ENCODE data around the gene COA1.
A peak's percentile ranks its signal among the peaks of the same experiment; 100 is the strongest.
"Not testable (repeated sequence)": the region's sequence is repeated elsewhere in the genome, so short reads cannot be mapped to it uniquely, and the experiment has no call there.

Gene COA1

DNA sequence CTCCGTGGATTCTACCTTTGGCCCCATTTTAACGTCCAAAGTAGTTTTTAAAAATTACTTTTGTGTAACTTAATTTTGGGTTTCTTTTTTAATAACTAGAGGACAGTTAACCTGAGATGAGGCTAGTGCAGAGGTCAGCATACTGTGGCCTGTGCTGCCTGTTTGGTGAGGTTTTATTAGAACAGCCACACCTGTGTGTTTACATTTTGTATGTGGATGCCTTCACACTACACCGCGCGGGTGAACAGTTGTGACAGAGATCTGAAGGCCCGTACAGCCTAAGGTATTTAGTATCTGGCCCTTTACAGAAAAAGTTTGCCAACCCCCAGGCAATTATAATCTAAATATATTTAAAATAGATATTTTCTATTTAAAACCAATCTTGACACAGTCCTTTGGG, 99.5 kb downstream of the COA1 start:
- no peak overlapping the region for H3K4me3 ChIP-seq (ENCODE audit: low read depth, low read length)
- H3K9me3 ChIP-seq (ENCODE audit: control insufficient read depth, insufficient read depth, low read length): no peaks in the 10 kb centered on the region
- no peak overlapping the region for H3K9ac ChIP-seq (ENCODE audit: low read depth, low read length)
- H3K27me3 ChIP-seq (ENCODE audit: control insufficient read depth, insufficient read depth, low read length): no peaks in the 10 kb centered on the region
- H3K36me3 ChIP-seq (ENCODE audit: control insufficient read depth, insufficient read depth, low read length): peaks cover 9% of the 10 kb centered on the region
- no peaks in the 10 kb centered on the region for H3K4me1 ChIP-seq (ENCODE audit: control insufficient read depth, insufficient read depth, low read length)

DNA sequence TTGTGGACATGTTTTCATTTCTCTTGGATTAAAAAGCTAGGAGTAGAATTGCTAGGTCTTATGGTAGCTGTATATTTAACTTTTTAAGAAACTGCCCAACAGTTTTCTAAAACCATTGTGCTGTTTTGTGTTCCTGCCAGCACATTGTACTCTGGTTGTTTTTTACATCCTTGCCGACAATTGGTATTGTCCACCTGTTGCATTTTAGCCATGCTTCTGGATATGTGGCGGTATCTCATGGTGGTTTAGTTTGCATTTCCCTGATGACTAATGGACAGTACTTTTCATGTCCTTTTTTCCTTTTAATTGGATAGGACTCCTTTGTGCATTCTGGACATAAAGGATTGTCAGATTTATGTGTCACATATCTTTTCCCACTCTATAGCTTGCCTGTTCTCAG, 100.9 kb downstream of the COA1 start:
- H3K4me3 ChIP-seq (ENCODE audit: low read depth, low read length): no peak overlapping the region
- H3K36me3 ChIP-seq (ENCODE audit: control insufficient read depth, insufficient read depth, low read length): peaks cover 9% of the 10 kb centered on the region
- no peaks in the 10 kb centered on the region for H3K9me3 ChIP-seq (ENCODE audit: control insufficient read depth, insufficient read depth, low read length)
- no peak overlapping the region for H3K9ac ChIP-seq (ENCODE audit: low read depth, low read length)
- H3K4me1 ChIP-seq (ENCODE audit: control insufficient read depth, insufficient read depth, low read length): no peaks in the 10 kb centered on the region
- no peaks in the 10 kb centered on the region for H3K27me3 ChIP-seq (ENCODE audit: control insufficient read depth, insufficient read depth, low read length)

DNA sequence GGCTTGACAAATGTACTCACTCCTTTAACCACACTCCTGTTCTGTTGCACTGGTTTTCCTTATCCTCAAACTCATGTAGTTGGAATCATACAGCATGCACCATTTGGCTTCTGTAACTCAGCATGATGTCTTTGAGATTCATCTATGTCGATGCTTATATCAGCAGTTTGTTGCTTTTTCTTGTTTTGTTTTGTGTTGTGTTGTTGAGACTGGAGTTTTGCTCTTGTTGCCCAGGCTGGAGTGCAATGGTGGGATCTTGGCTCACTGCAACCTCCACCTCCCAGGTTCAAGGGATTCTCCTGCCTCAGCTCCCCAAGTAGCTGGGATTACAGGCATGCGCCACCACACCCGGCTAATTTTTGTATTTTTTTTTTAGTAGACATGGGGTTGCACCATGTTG, 101.5 kb downstream of the COA1 start:
- not testable (repeated sequence) for H3K9me3 ChIP-seq (ENCODE audit: control insufficient read depth, insufficient read depth, low read length); H3K9ac ChIP-seq (ENCODE audit: low read depth, low read length); H3K36me3 ChIP-seq (ENCODE audit: control insufficient read depth, insufficient read depth, low read length); H3K4me1 ChIP-seq (ENCODE audit: control insufficient read depth, insufficient read depth, low read length); H3K4me3 ChIP-seq (ENCODE audit: low read depth, low read length); H3K27me3 ChIP-seq (ENCODE audit: control insufficient read depth, insufficient read depth, low read length)

DNA sequence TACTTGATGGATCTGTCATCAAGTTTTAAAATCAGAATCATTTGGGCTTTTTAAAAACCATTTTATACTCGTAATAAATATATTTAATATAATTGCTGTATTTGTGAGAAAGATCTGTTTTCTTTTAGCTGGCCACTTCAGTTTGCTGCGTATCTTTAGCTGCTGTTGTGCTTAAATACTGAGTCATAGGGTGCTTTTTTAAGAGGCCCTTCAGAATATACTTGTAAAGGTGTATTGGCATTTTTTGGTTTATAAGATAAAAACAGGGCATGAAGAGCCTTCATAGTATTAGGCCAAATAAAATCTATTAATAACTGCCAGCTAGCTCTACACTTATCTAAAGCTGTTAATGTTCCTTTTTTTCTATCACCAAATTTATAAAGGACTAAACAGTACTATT, 102.6 kb downstream of the COA1 start:
- Histone ChIP-seq H3K9ac (ENCODE audit: low read depth, low read length) (no peak overlapping the region), H3K4me1 (ENCODE audit: control insufficient read depth, insufficient read depth, low read length) (no peaks in the 10 kb centered on the region), H3K36me3 (ENCODE audit: control insufficient read depth, insufficient read depth, low read length) (peaks cover 2% of the 10 kb centered on the region), H3K4me3 (ENCODE audit: low read depth, low read length) (no peak overlapping the region), H3K9me3 (ENCODE audit: control insufficient read depth, insufficient read depth, low read length) (no peaks in the 10 kb centered on the region), H3K27me3 (ENCODE audit: control insufficient read depth, insufficient read depth, low read length) (no peaks in the 10 kb centered on the region)

DNA sequence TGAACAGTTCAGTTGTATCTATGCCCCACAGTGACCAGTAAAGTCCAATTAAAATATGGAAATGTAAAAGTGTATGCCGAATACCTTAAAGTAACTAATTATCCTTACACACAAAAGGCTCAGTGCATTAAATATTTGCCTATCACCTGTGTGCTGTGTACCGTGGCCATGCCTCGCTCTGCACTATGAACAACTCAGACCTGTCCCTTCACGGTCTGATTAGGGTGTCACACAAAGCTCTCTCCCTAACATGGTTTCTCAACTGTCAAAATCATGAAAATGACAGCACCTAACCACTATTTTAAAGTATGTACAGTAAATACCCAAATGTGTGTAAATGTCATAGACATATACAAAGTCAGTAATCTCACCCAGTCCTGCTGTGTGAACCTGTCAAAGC, 103.3 kb downstream of the COA1 start:
- H3K9ac ChIP-seq (ENCODE audit: low read depth, low read length): peak overlapping the region; percentile 20
- no peaks in the 10 kb centered on the region for H3K9me3 ChIP-seq (ENCODE audit: control insufficient read depth, insufficient read depth, low read length)
- no peak overlapping the region for H3K4me3 ChIP-seq (ENCODE audit: low read depth, low read length)
- H3K4me1 ChIP-seq (ENCODE audit: control insufficient read depth, insufficient read depth, low read length): no peaks in the 10 kb centered on the region
- peaks cover 2% of the 10 kb centered on the region for H3K36me3 ChIP-seq (ENCODE audit: control insufficient read depth, insufficient read depth, low read length)
- no peaks in the 10 kb centered on the region for H3K27me3 ChIP-seq (ENCODE audit: control insufficient read depth, insufficient read depth, low read length)

DNA sequence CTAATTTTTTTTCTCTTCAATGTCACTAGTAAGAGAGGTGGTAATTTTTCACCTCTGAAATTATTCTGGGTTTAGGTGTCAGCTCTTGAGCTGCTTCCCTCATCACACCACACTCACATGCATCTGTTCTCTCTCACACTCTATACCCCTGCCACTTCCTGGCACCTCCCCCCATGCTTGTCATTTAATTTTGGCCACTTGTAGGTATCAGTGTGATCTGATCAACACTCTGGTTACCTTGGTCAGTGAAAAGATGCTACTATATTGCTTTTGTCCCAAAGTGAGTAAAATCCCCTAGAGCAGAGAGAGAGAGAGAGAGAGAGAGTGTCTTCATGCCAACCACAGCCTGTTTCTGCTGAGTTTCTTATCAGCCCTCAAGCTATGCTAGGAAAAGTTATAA, 103.9 kb downstream of the COA1 start:
- Histone ChIP-seq H3K4me1 (ENCODE audit: control insufficient read depth, insufficient read depth, low read length) (no peaks in the 10 kb centered on the region), H3K36me3 (ENCODE audit: control insufficient read depth, insufficient read depth, low read length) (peaks cover 2% of the 10 kb centered on the region)

DNA sequence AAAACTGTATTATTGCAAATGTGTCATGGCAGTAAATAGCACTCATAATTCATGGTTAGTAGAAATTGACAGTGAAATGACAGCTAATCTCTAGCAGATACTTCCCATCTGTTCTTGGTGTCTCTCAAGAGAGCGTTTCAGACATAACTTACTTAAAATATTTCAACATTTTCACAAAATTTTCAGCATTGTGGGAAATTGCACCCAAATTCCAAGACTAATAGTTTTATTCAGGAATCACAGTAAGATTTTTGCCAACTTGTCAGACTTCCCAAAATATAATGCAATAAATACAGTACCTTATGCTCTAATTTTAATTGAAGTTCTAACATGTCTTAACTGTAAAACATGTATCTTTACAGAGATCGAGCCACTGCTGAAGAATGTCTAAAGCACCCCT, 105.2 kb downstream of the COA1 start:
- Histone ChIP-seq H3K9me3 (ENCODE audit: control insufficient read depth, insufficient read depth, low read length) (no peaks in the 10 kb centered on the region), H3K27me3 (ENCODE audit: control insufficient read depth, insufficient read depth, low read length) (no peaks in the 10 kb centered on the region), H3K9ac (ENCODE audit: low read depth, low read length) (no peak overlapping the region), H3K4me3 (ENCODE audit: low read depth, low read length) (no peak overlapping the region), H3K36me3 (ENCODE audit: control insufficient read depth, insufficient read depth, low read length) (peaks cover 2% of the 10 kb centered on the region), H3K4me1 (ENCODE audit: control insufficient read depth, insufficient read depth, low read length) (no peaks in the 10 kb centered on the region)

More for the DNA sequence above, 103.9 kb downstream of the COA1 start:
- H3K27me3 ChIP-seq (ENCODE audit: control insufficient read depth, insufficient read depth, low read length): no peaks in the 10 kb centered on the region
- H3K9ac ChIP-seq (ENCODE audit: low read depth, low read length): no peak overlapping the region
- no peak overlapping the region for H3K4me3 ChIP-seq (ENCODE audit: low read depth, low read length)
- no peaks in the 10 kb centered on the region for H3K9me3 ChIP-seq (ENCODE audit: control insufficient read depth, insufficient read depth, low read length)

DNA sequence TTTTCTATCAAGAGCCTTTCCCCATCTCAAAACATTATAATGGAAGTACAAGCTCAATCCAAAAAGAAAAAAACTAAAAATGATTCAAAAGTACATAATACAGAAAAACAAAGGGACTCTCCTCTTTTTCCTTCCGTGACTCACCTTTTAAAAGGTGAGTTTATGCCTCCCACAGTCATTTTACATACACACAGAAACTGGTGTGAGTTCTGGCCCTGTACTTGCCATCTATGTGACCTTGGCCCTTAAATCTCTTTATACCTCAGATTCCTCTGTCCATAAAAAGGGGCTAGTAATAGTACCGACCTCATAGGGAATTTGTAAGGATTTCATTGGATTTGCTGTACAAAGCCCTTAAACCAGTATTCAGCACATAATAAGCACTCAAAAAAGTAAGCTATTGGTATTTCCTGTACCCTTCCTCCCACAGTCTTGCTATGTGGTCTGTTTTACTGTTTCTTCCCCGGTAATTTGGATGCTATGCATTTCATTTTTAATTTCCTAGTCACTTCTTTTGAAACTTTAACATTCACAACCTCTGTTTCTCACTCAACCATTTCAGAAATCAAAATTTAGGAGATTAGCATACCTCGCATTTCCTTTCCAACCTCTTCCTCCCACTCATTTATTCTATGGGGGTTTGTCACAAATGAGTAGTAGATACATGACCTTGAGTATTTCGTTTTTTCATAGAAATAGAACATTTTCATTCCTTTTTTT, 107.4 kb downstream of the COA1 start:
- H3K4me3 ChIP-seq (ENCODE audit: low read depth, low read length): no peak overlapping the region
- no peak overlapping the region for H3K9ac ChIP-seq (ENCODE audit: low read depth, low read length)
- H3K27me3 ChIP-seq (ENCODE audit: control insufficient read depth, insufficient read depth, low read length): no peaks in the 10 kb centered on the region
- H3K9me3 ChIP-seq (ENCODE audit: control insufficient read depth, insufficient read depth, low read length): no peaks in the 10 kb centered on the region
- H3K4me1 ChIP-seq (ENCODE audit: control insufficient read depth, insufficient read depth, low read length): no peaks in the 10 kb centered on the region
- H3K36me3 ChIP-seq (ENCODE audit: control insufficient read depth, insufficient read depth, low read length): no peaks in the 10 kb centered on the region

DNA sequence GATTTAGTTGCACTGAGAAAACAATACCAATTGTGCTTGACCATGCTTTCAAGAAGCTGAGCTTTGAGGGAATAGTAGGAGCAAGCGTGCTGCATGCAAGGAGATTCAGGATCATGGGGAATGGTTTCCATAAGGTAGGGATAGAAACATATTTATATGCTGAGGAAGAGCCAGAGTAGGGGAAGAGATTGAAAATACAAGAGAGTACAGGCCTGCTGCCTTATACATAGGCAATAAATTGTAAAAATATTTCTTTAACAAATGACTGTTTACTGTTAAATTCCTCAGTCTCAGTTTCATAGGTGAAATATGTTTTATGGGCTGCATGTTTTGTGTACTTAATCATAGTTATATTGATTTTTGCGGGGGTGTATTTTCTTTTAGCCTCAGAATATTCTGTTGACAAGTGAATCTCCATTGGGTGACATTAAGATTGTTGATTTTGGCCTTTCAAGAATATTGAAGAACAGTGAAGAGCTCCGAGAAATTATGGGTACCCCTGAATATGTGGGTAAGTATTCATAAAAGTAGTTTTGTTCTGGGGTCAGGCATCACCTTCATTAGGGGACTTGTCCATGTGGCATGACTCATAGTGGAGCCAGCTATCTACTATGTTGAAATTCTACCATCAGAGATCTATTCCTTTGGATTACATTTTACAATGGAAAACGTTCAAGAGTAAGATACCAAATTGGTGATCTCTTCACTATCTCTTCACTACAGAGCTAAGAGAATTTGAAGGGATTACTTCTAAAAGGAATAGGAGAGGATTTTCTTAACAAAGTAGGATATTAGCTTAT, 109.9 kb downstream of the COA1 start:
- no peaks in the 10 kb centered on the region for H3K36me3 ChIP-seq (ENCODE audit: control insufficient read depth, insufficient read depth, low read length)
- H3K4me1 ChIP-seq (ENCODE audit: control insufficient read depth, insufficient read depth, low read length): no peaks in the 10 kb centered on the region
- H3K9ac ChIP-seq (ENCODE audit: low read depth, low read length): no peak overlapping the region
- no peak overlapping the region for H3K4me3 ChIP-seq (ENCODE audit: low read depth, low read length)
- H3K27me3 ChIP-seq (ENCODE audit: control insufficient read depth, insufficient read depth, low read length): no peaks in the 10 kb centered on the region
- H3K9me3 ChIP-seq (ENCODE audit: control insufficient read depth, insufficient read depth, low read length): no peaks in the 10 kb centered on the region

DNA sequence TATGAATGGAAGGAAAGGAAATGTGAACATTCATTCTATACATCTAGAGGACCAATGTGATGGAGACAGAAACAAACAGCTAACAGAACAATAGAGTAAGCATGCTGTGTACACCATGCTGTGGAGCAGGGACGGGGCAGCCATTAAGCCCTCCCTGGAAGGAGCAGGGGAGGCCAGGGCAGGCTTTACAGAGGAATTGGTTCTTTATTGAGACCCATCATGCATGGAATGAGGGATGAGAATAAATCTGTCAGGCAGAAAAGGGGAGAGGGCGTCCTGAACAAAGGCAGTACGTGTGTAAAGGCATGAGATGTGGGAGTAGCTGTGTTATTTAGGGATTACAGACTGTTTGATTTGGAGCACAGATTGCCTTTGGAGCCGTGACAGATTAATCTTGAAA, 111.2 kb downstream of the COA1 start:
- no peaks in the 10 kb centered on the region for H3K36me3 ChIP-seq (ENCODE audit: control insufficient read depth, insufficient read depth, low read length)
- no peak overlapping the region for H3K4me3 ChIP-seq (ENCODE audit: low read depth, low read length)
- no peak overlapping the region for H3K9ac ChIP-seq (ENCODE audit: low read depth, low read length)
- H3K9me3 ChIP-seq (ENCODE audit: control insufficient read depth, insufficient read depth, low read length): no peaks in the 10 kb centered on the region
- H3K4me1 ChIP-seq (ENCODE audit: control insufficient read depth, insufficient read depth, low read length): no peaks in the 10 kb centered on the region
- no peaks in the 10 kb centered on the region for H3K27me3 ChIP-seq (ENCODE audit: control insufficient read depth, insufficient read depth, low read length)

DNA sequence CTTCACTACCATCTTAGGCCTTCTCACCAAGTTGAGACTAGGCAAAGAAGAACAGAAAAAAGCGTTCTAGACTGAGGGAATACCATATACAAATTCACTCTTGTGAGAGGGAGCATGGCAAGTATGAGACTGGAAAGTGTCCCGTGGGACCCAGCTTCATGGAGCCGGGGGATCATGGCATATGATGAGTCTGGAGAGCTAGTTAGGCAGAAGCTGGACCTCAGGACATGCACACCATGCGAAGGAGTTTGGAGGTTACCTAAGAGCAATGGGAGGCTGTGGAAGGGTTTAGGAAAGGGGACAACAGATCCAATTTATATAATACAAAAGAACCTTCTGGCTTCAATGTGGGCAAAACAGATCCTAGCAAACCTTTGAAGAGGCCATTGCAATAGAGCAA, 112.3 kb downstream of the COA1 start:
- no peaks in the 10 kb centered on the region for H3K27me3 ChIP-seq (ENCODE audit: control insufficient read depth, insufficient read depth, low read length)
- H3K4me1 ChIP-seq (ENCODE audit: control insufficient read depth, insufficient read depth, low read length): no peaks in the 10 kb centered on the region
- no peak overlapping the region for H3K4me3 ChIP-seq (ENCODE audit: low read depth, low read length)
- no peaks in the 10 kb centered on the region for H3K9me3 ChIP-seq (ENCODE audit: control insufficient read depth, insufficient read depth, low read length)
- H3K36me3 ChIP-seq (ENCODE audit: control insufficient read depth, insufficient read depth, low read length): no peaks in the 10 kb centered on the region
- H3K9ac ChIP-seq (ENCODE audit: low read depth, low read length): no peak overlapping the region

DNA sequence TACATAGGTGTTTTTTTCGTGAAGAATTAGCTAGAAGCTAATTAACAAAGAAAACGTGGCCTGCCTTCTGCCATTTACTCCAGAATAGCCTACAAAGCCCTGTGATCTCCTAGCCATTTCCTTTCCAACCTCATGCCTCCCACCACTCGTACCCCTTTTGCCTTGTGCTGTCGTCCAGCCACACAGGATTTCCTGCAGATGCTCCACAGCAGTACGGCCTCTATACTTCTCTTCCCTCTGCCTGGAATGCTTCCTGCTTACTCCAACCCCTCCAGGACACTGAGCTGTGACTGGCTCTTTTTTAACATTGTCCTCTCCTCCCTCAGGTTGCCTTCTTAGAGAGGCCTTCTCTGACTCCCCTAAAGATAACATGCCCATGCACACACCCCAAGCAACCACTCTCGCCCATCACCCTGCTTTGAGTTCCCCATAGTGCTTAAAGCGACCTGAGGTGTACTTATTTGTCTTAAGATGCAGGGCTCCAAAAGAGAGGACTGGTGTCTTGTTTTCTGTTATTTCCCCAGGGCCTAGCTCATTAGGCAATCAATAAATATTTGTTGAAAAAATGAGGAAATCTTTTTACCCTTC, 113.7 kb downstream of the COA1 start:
- Histone ChIP-seq H3K4me1 (ENCODE audit: control insufficient read depth, insufficient read depth, low read length) (no peaks in the 10 kb centered on the region), H3K4me3 (ENCODE audit: low read depth, low read length) (no peak overlapping the region), H3K9ac (ENCODE audit: low read depth, low read length) (no peak overlapping the region), H3K36me3 (ENCODE audit: control insufficient read depth, insufficient read depth, low read length) (no peaks in the 10 kb centered on the region), H3K27me3 (ENCODE audit: control insufficient read depth, insufficient read depth, low read length) (no peaks in the 10 kb centered on the region), H3K9me3 (ENCODE audit: control insufficient read depth, insufficient read depth, low read length) (no peaks in the 10 kb centered on the region)

Data from iPS-15b (cell line).